ENCODE data around the gene MEPE.

DNA sequence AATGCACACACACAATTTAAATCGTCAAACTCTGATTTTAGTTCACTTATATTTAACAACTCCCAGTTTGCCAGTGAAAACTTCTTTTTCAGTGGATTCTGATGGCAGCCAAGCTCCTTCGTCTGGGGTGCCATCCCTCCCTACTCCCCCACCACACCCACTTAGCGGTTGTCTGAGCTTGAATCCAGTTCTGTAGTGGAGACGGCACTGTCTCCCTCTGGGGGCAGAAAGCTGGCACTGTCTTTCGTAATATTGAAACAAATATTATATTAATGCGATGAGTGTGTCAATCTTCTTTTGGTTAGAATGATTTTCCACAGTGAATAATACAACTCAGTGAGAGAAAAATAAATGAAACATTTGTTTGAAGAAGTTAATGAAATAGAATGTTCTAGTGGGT, 5.4 kb downstream of the MEPE start:
- no peak for TF ChIP-seq BRCA1 (IDR thresholded peaks at IDR 0.05; ENCODE audit: low read depth, low read length)
- TF ChIP-seq ZNF24 (IDR thresholded peaks at IDR 0.05): no peak
